NB4 (cell line): Measurements from ENCODE around the gene ABLIM3.

Source experiments
- DNase-seq: peaks from one replicate; pipeline ENCODE4 v3.0.0; 2010; ENCODE audit warnings: low read depth
- H3K4me3 ChIP-seq: one replicate; pipeline ENCODE4 v1.5.1; 2011; ENCODE audit warnings: mild to moderate bottlenecking, low read depth, low read length, moderate library complexity
- MYC ChIP-seq: IDR thresholded peaks from 2 replicates; pipeline ENCODE4 v1.6.1; 2011; ENCODE audit warnings: low read depth, low read length
- POLR2A ChIP-seq: IDR thresholded peaks from 2 replicates; pipeline ENCODE4 v1.6.1; 2011; ENCODE audit warnings: mild to moderate bottlenecking; ENCODE audit not compliant: insufficient read length; ENCODE audit errors: extremely low read depth
- TF ChIP-seq, protein P1 (sequence below): IDR thresholded peaks from 2 replicates; pipeline ENCODE4 v1.6.1; 2011; ENCODE audit warnings: low read depth, low read length
- TF ChIP-seq, protein P2 (sequence below): IDR thresholded peaks from one replicate; pipeline ENCODE4 v1.5.1; 2012; ENCODE audit warnings: low read depth, low read length

ABLIM3 gene

DNA sequence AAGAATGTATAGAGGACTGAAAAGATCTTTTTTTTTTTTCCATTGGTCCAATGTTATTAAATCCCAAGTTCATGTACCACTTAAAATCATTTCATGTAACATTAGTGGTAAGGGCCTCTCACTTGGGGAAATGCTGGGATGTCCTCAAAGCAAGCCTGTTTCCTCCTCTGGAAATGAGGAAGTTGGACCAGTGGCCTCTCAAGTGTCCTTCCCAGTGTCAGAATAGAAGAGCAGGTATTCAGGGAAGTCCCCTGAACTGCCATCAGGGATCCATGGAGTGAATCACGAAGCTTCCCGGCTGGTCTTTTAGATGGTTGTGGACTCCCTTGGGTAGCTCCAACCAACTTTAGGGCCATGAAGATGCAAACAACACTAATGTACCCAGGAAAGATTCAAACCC is 75.2 kb downstream of the ABLIM3 start:
- H3K4me3 ChIP-seq = no peak overlapping the region
- DNase-seq = no peak
- TF ChIP-seq MYC = no peak
- TF ChIP-seq, protein P1, sequence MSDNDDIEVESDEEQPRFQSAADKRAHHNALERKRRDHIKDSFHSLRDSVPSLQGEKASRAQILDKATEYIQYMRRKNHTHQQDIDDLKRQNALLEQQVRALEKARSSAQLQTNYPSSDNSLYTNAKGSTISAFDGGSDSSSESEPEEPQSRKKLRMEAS = no peak
- no peak for TF ChIP-seq POLR2A
- TF ChIP-seq, protein P2, sequence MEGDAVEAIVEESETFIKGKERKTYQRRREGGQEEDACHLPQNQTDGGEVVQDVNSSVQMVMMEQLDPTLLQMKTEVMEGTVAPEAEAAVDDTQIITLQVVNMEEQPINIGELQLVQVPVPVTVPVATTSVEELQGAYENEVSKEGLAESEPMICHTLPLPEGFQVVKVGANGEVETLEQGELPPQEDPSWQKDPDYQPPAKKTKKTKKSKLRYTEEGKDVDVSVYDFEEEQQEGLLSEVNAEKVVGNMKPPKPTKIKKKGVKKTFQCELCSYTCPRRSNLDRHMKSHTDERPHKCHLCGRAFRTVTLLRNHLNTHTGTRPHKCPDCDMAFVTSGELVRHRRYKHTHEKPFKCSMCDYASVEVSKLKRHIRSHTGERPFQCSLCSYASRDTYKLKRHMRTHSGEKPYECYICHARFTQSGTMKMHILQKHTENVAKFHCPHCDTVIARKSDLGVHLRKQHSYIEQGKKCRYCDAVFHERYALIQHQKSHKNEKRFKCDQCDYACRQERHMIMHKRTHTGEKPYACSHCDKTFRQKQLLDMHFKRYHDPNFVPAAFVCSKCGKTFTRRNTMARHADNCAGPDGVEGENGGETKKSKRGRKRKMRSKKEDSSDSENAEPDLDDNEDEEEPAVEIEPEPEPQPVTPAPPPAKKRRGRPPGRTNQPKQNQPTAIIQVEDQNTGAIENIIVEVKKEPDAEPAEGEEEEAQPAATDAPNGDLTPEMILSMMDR = no peak

DNA sequence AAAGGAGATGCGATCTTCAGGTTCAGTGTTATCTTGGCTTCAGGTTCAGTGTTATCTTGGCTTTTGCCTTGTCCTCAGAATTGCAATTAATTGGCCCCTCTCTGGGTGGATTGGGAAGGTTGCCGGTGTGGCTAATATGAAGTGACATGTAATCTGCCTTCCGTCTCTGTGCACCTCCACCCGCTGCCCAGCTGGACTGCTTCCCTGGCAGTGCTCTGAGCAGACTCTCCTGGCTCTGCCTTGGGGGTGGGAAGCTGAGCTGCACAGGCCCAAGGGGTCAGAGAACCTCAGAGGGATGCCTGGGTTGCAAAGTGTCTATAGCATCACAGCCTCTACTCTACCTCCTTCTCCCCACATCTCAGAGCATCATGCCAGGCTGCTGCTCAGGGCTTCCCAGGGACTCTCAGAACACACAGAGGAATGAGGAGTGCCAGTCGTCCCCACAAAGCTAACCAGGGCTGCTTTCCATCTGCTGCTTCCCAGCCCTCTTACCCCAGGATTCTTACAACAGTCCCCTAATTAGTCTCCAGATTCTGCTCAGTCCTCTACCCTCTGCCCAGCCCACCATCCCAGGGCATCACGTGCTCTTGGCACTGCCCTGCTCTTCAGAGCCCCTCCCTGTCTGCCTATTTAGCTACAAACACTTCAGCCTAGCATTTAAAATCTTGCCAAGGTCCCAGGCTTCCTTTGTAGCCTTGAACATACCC is 76.0 kb downstream of the ABLIM3 start:
- no peak for TF ChIP-seq POLR2A
- TF ChIP-seq, protein P1 = no peak
- TF ChIP-seq, protein P2 = no peak
- TF ChIP-seq MYC = no peak
- no peak for DNase-seq
- no peak overlapping the region for H3K4me3 ChIP-seq

DNA sequence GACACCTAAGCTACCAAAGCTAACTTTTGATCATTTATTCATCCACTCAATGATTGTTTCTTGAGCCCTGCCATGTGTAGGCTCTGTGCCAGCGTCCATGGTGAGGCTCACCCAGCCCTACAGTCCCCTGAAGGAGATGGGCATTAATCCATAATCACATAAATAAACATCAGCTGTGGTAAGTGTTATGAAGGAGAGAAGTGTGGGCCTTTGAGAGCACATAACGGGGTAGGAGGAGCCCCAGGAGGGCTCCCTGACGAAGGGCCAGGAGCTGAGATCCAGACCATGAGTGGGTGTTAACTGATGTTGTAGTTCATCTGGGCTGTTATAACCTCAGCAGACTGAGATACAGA is 76.5 kb downstream of the ABLIM3 start:
- TF ChIP-seq, protein P1 = no peak
- no peak for TF ChIP-seq POLR2A
- DNase-seq = no peak
- H3K4me3 ChIP-seq = no peak overlapping the region

DNA sequence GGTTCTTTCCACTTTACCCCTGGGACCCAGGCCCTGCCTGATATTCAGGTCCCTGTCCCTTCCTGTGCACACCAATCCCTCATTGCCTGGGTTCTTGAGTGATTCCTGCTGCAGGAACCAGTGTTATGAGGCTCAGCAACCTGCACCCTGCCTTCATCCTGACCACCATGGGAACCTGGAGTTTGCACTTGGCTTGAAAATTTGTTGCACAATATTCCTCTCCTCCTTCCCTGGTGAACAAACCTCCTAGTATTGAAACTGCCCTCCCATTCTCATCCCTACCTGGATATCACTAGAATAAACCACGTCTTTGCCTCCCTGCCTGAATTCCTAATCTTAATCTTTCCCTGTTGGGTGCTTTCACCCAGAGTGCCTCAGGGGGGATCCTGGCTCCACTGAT is 78.3 kb downstream of the ABLIM3 start:
- TF ChIP-seq, protein P2 = no peak
- no peak for TF ChIP-seq POLR2A
- TF ChIP-seq, protein P1 = no peak
- TF ChIP-seq MYC = no peak
- DNase-seq = no peak
- no peak overlapping the region for H3K4me3 ChIP-seq

DNA sequence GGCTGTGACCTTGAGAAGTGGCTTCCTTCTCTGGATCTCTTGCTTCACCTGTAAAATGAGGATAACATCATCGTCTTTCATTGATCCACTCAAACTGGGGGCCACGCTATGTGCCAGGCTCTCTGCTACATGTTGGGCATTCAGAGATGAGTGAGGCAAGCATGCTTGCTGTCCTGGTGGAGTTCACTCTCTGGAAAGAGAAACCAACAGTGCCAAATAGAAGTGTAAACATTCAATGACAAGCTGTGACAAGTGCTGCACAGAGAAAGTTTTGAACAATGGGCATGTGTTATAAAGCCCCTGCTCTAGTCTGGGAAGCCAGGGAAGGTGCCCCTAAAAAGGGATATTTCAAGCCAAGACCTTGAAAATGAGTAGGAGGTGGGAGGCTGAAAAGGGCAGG is 79.5 kb downstream of the ABLIM3 start:
- no peak for DNase-seq
- H3K4me3 ChIP-seq = no peak overlapping the region
- TF ChIP-seq POLR2A = no peak
- TF ChIP-seq, protein P2 = no peak
- TF ChIP-seq MYC = no peak

DNA sequence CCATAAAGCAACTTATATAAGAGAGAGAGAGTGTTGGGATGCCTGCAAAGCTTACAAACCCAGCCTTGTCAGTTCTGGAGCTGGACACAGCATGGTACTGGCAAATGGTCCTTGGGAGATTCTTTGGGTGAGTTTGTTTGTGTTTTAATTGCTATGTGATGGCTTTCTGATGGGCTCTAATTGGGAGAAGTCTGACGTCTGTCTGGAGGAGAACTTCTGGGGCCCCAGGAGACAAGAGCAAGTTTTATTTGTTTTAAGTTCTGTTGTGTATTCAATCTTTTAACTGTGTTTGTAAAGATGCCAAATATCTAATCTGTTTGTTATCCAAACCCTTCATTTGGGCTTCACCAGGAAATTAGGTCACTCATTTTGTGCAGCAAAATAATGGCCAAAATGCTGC is 80.0 kb downstream of the ABLIM3 start:
- no peak overlapping the region for H3K4me3 ChIP-seq
- no peak for TF ChIP-seq POLR2A
- no peak for TF ChIP-seq MYC
- TF ChIP-seq, protein P2 = no peak
- TF ChIP-seq, protein P1 = no peak
- no peak for DNase-seq
